ENCODE results near the gene CD84.
A peak's percentile ranks its signal among the peaks of the same experiment; 100 is the strongest.
"Not testable (repeated sequence)": the region's sequence is repeated elsewhere in the genome, so short reads cannot be mapped to it uniquely, and the experiment has no call there.

Gene CD84

DNA sequence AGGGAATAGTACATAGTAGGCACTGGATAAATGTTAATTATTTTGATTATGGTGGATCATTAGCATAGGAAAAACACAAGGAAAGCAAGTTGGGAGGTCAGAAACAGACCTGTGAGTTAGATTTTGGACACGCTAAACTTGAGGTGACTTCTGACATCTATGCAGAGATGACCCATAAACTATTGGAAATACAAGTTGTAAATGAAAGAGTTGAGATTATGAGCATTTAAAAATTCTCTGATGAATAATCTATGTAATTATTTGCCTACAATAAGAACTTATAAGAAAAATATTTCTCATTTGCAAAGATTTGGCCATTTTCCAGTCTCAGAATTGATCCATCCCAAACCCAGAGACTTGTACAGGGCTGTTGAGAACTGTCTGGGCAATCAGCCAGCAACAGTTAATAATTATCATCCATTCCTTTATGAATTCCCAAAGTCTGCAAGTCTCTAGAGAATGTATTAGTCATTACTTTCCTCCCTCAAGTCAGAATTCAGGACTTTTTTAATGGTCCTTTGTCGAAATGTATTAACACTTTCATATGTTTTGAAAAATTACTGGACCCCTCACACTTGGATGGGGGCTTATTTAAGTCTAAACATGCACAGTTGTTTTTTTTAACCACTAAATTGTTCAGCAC, 36.9 kb downstream of the CD84 start:
- DNase-seq (ENCODE audit: low read depth in 2 of 2), result no peak

- no peak for DNase-seq (ENCODE audit: low read depth in 2 of 2)
Measured at GRCh38 chr1:160541622-160542302, 37.5 kb downstream of the CD84 start.

GRCh38 chr1:160540859-160541233, 38.5 kb downstream of the CD84 start:
- no peak for DNase-seq (ENCODE audit: low read depth in 2 of 2)

DNA sequence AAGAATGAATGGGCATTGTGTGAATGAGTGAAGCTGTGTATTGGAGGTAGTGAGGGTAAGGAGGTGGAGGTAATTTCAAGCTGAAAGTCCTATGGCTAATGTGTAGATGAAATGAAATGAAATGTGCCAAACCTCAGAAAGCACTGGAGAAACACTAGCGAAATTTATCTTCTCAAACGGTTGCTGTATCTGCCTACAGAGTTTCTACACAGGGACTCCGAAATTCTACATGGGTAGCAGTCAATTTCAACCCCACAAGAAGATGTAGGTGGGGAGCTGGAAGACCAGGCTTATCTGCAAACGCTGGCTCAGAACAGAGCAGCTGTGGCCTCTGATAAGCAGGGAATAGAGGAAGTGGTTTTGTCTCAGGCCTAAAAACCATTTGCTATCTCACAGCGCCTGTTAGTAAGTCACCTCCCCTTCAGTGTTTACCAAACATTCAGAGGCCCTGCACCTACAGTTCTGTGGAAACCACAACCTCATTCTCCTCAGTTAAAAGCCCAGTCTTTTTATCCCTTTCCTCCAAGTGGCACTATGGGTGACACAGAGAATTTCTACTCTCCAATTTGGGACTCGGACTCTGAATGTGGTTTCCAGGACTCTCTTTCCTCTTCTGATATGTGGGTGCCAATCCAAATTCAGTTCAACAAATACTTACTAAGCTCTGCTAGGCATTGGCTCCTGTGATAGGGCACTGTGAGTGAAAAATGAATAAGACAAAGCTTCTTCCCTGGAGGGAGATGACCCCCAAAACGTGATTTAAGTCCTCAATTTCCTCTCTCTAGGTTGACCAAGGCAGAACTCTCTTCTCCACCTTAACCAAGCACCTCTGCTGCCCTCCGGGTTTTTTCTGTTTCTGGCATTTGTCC, 39.1 kb downstream of the CD84 start:
- peak in 1 of 2 donors; percentile 34 for DNase-seq (ENCODE audit: low read depth in 2 of 2)

GRCh38 chr1:160539684-160539989, 39.7 kb downstream of the CD84 start:
- DNase-seq (ENCODE audit: low read depth in 2 of 2), result no peak

- no peak for DNase-seq (ENCODE audit: low read depth in 2 of 2)
Measured at GRCh38 chr1:160538985-160539651, 40.2 kb downstream of the CD84 start.

DNA sequence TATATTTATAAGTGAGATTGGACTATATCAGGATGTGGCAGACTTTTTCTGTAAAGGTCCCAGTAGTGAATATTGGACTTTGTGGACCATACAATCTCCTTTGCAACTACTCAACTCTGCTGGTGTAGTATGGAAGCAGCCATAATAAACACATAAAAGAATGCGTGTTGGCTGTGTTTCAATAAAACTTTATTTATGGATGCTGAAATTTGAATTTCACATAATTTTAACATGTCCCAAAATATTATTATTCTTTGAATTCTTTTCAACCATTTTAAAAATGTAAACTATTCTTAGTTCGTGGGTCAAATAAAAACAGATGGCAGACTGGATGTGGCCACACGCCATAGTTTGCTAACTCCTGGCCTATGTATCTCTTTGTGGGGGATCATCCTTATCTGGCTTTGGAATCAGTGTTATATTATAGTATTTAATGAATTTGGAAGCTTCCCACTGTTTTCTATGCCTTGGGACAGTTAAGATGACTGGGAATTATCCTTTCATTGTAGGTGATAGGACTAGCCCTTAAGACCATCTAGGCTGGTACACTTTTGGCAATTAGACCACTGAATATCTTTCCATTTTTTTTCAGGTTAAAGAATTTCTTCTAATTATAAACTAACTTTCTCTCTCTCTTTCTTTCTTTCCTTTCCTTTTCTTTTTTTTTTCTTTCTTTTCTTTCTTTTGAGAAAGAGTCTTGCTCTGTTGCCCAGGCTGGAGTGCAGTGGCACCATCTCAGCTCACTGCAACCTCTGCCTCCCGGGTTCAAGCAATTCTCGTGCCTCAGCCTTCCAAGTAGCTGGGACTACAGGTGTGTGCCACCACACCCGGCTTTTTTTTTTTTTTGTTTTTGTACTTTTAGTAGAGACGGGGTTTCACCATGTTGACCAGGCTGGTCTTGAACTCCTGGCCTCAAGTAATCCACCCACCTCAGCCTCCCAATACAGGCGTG, 41.3 kb downstream of the CD84 start:
- no peak for DNase-seq (ENCODE audit: low read depth in 2 of 2)

GRCh38 chr1:160534823-160535605, 44.3 kb downstream of the CD84 start:
- DNase-seq (ENCODE audit: low read depth in 2 of 2), result no peak

GRCh38 chr1:160532557-160532813, 46.8 kb downstream of the CD84 start:
- not testable (repeated sequence) for DNase-seq (ENCODE audit: low read depth in 2 of 2)

- DNase-seq (ENCODE audit: low read depth in 2 of 2), result not testable (repeated sequence)
Measured at GRCh38 chr1:160531809-160532556, 47.3 kb downstream of the CD84 start.

GRCh38 chr1:160529401-160529952, 49.8 kb downstream of the CD84 start:
- DNase-seq (ENCODE audit: low read depth in 2 of 2), result not testable (repeated sequence)

DNA sequence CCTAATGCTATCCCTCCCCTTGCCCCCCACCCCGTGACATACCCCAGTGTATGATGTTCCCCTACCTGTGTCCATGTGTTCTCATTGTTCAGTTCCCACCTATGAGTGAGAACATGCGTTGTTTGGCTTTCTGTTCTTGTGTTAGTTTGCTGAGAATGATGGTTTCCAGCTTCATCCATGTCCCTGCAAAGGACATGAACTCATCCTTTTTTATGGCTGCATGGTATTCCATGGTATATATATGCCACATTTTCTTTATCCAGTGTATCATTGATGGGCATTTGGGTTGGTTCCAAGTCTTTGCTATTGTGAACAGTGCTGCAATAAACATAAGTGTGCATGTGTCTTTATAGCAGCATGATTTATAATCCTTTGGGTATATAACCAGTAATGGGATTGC, 55.5 kb downstream of the CD84 start:
- not testable (repeated sequence) for DNase-seq (ENCODE audit: low read depth in 2 of 2)

DNA sequence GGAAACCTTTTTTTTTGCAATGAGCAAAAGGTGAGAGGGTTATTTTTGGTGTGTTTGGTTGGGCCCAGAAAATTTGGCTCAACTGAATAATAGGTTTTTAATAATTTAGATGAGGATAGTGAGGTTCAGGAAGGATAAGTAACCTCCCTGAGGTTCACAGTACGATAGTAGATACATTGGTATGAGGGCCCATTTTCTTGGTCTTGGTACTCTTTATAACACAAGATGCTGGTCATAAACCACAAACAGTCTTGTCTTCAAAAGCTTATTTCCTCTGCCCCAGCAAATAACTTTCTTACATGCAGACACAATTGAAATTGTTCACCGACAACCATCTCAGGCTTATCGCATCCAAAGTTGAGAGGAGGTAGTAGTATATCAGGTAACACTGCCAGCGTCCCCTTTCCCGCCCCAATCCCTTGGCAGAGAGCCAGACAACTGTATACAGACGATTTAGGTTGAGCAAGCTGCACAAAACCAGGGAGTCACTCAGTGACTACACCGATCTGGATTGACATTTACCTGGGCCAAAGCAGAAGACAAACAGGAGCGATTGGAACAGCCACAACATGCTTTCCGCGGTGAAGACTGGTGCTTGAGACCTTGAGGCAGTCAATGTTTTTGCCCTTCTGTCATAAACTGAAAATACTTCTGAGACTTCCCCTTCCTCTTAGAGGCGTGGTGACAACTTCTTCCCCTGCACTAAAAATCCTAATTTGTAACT, 56.5 kb downstream of the CD84 start, which contains the start of gene SLAMF6:
TSS of gene SLAMF6 (minus strand) at position 634 of the 724 bp plus-strand sequence. CDS start at position 571, 63 bp downstream.
- DNase-seq (ENCODE audit: low read depth in 2 of 2), result no peak

DNA sequence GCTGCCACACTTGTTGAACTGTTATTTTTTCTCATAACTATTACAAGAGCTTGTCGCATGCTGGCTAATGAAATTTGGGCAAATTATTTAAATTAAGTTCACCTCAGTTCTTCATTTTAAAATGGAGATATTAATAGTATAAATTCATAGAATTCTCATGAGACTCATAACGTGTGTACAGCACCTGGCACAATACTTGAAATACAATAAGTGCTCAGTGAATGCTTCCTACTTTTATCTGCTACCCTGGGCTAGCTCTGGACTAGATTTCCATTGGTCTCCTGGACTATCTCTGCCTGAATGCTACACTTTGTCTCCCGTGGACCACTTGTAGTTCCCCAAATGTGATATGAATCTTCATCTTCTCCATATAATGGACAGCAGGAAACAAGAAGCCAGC, 57.2 kb downstream of the CD84 start:
- no peak for DNase-seq (ENCODE audit: low read depth in 2 of 2)

- no peak for DNase-seq (ENCODE audit: low read depth in 2 of 2)
Measured at GRCh38 chr1:160521554-160521953, 57.7 kb downstream of the CD84 start.

- DNase-seq (ENCODE audit: low read depth in 2 of 2), result no peak
Measured at GRCh38 chr1:160520999-160521398, 58.3 kb downstream of the CD84 start.

GRCh38 chr1:160520582-160520981, 58.7 kb downstream of the CD84 start:
- DNase-seq (ENCODE audit: low read depth in 2 of 2), result no peak

DNA sequence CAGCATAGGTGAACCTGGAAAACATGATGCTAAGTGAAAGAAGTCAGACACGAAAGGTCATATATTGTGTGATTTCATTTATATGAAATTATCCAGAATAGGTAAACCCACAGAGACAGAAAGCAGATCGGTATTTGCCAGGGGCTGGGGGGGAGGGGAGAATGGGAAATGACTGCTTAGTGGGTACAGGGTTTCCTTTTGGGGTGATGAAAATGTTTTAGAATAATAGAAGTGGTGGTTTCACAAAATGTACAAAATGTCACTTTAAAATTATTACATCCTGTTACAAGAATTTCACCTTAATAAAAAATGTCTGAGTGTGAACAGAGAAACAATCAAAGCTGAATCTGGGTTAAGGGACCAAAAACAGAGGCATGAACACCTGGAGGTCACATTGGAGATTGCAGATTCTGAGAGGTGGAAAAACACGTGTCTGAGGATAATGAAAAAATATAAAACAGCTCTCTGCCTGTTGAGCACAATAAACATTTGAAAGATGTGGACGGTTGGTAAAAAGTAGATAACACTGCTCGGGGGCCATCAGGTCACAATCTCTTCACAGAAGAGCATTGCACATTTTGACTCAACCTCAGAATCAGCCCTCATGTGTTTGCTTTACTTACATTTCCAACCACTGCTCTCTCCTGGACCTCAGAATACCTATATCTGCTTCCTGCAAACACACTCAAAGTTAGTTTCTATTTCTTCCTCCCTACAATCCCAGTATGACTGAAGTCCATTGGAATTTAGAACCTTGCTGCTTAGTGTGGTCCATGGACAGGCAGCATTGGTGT, 59.5 kb downstream of the CD84 start:
- DNase-seq (ENCODE audit: low read depth in 2 of 2), result no peak
